Neural progenitor cell (in vitro differentiated cells): ENCODE results near the gene ITPR1.

Experiments
- EZH2 ChIP-seq: fragments of 200-600 bp; sonication (generic); IDR thresholded peaks from 2 replicates; pipeline ENCODE4 v1.6.1; 2017; ENCODE audit warnings: antibody characterized with exemption, mild to moderate bottlenecking, moderate library complexity
- TF ChIP-seq, protein P1 (sequence below): fragments of 200-600 bp; sonication (generic); IDR thresholded peaks from 2 replicates; pipeline ENCODE4 v1.5.1; 2017; ENCODE audit warnings: antibody characterized with exemption, mild to moderate bottlenecking

DNA sequence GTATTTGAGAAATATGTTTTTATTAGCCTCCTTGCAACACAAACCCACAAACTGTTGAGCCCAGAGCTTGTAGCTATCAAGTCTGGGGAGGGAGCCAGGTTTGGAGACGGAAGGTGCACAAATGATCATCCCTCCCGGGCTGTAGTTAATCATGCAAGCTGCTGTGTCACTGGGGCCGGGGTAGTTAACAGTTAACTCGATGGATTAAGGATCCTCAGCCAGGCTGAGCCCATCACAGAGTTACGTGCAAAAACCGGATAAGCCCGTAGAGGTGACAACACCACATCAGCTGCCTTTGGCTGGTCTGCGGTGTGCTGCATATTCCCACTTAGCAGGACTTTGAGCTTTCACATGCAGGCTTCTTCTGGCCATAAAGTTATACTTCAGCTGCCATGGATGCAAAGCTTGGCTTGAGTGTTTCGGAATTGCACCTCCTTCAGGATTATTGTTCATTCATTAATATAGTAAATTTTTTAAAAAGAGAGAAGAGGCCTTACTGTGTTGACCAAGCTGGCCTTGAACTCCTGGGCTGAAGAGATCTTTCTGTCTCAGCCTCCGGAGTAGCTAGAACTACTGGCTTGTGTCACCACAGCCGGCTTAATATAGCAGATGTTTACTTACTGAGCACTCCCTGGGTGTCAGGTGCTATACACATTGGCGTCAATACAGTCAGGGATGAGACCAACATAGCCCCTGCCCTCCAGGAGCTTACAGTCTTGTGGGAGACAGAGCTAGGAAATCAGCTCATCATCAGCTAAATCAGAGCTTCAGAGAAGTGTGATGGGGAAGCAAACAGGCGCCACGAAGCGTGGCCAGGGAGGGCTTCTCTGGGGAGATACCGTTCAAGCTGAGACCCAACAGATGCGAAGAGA lies 259.3 kb downstream of the ITPR1 start:
- TF ChIP-seq, protein P1, sequence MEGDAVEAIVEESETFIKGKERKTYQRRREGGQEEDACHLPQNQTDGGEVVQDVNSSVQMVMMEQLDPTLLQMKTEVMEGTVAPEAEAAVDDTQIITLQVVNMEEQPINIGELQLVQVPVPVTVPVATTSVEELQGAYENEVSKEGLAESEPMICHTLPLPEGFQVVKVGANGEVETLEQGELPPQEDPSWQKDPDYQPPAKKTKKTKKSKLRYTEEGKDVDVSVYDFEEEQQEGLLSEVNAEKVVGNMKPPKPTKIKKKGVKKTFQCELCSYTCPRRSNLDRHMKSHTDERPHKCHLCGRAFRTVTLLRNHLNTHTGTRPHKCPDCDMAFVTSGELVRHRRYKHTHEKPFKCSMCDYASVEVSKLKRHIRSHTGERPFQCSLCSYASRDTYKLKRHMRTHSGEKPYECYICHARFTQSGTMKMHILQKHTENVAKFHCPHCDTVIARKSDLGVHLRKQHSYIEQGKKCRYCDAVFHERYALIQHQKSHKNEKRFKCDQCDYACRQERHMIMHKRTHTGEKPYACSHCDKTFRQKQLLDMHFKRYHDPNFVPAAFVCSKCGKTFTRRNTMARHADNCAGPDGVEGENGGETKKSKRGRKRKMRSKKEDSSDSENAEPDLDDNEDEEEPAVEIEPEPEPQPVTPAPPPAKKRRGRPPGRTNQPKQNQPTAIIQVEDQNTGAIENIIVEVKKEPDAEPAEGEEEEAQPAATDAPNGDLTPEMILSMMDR: no peak
- TF ChIP-seq EZH2: no peak
